ENCODE data around the gene TSSK6.

The TSSK6 gene

DNA sequence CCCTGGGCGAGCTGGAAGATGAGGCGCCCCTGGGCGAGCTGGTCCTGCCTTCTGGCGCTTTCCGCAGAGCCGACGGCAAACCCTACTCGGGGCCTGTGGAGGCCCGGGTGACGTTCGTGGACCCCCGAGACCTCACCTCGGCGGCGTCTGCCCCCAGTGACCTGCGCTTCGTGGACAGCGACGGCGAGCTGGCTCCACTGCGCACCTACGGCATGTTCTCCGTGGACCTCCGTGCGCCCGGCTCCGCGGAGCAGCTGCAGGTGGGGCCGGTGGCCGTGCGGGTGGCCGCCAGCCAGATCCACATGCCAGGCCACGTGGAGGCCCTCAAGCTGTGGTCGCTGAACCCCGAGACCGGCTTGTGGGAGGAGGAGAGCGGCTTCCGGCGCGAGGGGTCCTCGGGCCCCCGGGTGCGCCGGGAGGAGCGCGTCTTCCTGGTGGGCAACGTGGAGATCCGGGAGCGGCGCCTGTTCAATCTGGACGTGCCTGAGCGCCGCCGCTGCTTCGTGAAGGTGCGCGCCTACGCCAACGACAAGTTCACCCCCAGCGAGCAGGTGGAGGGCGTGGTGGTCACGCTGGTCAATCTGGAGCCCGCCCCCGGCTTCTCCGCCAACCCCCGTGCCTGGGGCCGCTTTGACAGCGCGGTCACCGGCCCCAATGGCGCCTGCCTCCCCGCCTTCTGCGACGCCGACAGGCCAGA is 29.1 kb upstream of the TSSK6 start:
- DNase-seq, result no peak

DNA sequence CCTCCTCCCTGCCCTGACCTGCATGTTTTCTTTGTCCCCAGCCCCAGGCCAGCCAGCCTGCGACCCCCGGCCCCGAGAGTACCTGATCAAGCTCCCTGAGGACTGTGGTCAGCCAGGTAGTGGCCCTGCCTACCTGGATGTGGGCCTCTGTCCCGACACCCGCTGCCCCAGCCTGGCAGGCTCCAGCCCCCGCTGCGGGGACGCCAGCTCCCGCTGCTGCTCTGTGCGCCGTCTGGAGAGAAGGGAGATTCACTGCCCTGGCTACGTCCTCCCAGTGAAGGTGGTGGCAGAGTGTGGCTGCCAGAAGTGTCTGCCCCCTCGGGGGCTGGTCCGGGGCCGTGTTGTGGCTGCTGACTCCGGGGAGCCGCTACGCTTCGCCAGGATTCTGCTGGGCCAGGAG is 28.3 kb upstream of the TSSK6 start:
- DNase-seq, result no peak

DNA sequence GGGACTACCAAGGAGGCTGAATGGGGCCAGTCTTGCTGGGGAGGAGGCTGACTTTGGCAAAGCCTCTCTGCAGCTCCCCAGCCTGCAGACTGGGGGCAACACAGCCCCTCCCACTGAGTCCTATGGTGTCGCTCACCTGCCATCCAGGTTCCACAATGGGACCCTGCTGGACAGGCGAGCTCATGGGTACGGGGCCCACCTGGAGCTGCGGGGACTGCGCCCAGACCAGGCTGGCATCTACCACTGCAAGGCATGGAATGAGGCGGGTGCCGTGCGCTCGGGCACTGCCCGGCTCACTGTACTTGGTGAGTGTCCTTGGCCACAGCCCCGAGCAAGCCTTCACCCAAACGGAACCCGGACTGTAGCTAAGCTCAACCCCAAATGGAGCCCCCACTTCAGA is 27.8 kb upstream of the TSSK6 start:
- no peak for DNase-seq

DNA sequence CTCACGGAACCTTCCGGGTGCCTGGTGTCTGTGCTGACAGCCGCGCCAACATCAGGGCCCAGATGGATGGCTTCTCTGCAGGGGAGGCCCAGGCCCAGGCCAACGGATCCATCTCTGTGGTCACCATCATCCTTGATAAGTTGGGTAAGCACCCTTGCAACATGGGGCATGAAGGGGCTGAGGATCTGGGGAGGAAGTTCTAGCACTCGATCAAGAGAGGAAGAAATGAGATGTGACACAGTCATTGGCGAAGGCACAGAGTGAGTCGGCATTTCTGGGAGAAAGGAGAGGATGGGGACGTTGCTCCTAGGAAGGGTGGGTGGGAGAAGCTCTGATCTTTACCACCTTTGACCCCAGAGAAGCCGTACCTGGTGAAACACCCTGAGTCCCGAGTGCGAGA is 27.2 kb upstream of the TSSK6 start:
- DNase-seq, result no peak

DNA sequence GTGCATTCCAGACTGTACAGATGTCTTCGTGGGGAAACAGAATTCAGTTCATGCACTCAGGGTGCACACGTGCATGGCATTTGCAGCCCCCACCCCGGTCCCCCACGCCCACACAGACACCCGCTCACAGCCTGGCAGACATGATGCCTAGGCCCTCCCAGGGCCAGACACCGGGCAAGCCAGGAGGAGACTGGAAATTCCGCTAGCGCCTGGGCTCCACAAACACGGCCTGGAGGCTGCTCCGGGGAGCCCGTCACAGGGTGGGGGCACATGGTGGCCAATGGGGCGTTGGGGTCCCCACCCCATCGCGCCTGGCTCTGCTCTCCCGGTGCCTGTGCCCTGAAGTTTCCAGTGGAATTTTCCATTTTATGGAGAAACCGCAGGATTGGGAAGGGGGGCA is 26.3 kb upstream of the TSSK6 start:
- DNase-seq, result no peak

DNA sequence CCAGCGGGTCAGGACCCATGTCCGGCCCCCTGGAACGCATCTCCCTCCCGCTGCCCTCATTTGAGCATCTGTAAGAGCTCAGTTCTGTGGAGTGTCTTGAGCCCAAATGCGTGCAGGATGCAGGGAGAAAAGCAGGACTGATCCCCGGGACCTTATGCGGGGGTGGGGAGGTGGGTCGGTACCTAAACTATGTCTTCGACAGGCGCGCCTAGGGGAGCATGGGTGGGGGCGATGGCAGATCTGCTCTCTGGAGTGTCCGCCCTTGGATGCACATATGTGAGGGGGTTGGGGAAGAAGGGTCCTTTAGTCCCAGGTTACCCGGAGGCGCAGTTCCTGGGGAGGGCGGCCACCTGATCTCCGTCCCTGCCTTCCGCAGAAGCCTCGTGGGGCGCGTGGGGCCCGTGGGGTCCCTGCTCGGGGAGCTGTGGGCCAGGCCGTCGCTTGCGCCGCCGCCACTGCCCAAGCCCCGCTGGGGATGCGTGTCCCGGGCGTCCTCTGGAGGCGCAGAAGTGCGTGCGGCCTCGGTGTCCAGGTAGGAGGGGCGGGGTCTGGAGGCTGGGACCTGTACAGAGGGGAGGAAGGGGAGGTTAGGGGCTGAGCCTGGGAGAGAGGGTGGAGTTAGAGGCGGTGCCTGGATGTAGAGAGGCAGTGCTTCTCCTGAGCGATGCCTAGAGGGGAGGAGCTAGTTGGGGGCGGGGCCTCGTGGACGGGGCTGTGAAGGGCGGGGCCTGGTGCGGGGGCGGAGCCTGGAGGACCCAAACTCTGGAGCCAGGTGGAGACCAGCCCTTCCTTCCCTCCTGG is 25.6 kb upstream of the TSSK6 start:
- no peak for DNase-seq

DNA sequence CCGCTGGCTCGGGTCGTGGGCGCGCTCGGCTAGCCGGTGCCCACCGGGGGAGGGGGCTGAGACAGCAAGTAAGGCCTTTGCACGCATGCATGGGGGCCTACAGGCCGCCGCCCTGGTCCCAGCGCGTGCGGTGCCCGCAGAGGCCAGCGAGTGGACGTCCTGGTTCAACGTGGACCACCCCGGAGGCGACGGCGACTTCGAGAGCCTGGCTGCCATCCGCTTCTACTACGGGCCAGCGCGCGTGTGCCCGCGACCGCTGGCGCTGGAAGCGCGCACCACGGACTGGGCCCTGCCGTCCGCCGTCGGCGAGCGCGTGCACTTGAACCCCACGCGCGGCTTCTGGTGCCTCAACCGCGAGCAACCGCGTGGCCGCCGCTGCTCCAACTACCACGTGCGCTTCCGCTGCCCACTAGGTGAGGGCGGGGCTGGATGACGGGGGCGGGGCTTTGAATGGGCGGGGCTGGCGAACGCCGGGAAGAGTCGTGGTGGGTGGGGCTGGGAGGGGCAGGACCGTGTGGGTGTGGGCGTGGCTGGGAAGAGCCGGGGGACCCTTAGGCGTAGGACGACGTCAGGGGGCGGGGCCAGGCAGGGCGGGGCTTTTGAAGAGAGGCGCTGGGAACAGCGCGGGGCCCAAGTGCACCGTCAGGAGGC is 24.8 kb upstream of the TSSK6 start:
- no peak for DNase-seq

DNA sequence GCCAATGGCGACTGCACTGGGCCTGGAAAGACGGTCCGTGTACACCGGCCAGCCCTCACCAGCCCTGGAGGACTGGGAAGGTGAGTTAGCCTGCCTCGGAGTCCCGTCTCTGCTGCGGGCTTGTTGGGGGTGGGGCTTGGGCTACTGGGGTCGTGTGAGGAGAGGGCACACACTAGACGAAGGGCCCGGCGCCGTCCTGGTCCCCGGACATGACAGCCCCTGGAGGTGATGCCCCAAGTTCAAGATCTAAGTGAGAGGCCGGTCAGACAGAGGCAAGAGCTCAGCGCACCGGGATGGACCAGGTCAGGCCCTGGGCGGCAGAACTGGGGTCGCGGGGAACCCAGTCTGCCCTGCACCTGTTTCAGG is 24.3 kb upstream of the TSSK6 start:
- no peak for DNase-seq

DNA sequence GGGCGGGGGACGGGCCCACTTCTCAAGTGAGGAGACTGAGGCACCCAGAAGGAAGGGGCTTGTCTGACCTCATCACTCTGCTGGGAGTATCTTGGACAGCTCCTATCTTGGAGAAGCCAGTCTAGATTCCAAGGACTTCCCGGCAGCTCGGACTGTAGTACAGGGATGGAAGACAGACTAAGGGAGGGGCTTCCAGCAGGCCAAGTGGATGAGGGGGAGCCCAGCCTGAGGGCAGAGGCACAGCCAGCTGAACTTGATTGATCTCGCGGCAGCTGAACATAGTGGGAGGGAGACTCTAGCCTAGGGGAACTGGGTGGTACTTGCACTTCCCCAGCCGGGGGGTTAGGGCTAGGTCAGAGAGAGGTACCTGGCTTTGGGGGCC is 23.4 kb upstream of the TSSK6 start:
- DNase-seq, result no peak

DNA sequence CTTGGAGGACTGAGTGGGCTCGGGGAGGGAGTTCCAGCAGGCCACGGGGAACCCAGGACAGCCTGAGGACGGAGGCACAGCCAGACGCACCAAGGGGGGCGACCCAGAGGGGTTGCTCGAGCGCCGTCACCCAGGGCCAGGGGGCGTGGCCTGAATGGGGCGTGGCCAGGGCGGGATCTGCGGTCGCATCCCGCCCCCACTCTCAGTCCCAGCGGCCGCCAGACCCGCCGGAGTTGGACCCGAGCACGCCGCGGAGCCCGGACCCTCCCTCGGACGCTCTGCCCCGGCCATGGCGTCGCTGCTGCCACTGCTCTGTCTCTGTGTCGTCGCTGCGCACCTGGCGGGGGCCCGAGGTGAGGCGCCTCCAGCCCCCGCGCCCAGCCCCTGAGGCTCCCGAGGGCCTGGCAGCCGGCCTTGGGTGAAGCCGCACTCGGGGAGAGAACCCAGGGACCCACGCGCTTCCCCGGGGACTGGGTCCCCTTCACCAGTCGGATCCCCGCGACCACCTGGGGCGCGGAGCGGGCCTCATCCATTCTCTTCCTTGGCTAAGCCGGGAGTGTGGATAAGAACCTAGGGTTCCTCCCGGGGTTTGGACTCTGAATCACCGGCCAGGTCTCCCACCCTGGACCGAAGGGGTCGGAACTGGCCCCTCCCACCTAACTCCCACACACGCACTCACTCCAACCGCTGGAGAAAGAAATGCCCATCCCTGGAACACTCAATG is 22.9 kb upstream of the TSSK6 start, which contains the start of gene CILP2:
Gene CILP2, plus strand, starts transcription at position 205 of the 724 bp plus-strand sequence. Its CDS starts 85 bp downstream, at position 290.
- DNase-seq, result no peak

DNA sequence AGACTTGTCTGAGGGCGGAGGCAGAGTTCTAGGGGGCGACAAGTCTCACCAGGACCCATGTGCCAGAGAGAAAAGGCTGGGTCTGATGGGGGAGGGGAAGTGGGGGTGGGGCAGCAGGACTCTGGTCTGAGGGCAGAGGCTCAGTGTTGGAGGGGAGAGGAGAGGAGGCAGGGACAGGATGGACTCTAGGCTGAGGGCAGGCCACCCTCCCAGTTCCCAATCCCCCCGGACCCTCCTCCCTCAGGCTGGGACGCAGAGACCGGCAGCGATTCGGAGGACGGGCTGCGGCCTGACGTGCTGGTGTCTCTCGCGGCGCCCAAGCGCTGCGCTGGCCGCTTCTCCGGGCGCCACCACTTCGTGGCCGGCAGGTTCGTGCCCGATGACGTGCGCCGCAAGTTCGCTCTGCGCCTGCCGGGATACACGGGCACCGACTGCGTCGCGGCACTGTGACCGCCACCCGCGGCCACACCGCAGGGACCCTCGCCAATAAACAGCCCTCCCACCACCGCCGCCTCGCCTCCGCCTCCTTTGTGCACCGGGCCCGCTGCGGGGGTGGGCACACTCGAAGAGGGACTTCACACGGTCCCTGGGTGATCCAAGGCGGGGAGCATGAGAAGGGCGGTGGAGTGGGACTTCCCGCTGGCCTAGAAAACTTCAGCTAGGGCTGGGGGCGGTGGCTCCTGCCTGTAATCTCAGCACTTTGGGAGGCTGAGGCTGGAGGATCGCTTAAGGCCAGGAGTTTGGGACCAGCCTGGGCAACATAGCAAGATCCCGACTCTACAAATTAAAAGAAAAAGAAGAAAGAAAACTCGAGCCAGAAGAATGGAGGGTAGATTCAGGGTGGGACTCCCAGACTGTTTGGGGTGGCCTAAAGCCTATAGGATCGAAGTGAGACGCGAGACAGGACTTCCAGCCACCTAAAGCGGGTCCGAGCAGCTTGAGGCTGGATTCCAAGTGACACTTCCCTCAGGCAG is 22.0 kb upstream of the TSSK6 start:
- no peak for DNase-seq

DNA sequence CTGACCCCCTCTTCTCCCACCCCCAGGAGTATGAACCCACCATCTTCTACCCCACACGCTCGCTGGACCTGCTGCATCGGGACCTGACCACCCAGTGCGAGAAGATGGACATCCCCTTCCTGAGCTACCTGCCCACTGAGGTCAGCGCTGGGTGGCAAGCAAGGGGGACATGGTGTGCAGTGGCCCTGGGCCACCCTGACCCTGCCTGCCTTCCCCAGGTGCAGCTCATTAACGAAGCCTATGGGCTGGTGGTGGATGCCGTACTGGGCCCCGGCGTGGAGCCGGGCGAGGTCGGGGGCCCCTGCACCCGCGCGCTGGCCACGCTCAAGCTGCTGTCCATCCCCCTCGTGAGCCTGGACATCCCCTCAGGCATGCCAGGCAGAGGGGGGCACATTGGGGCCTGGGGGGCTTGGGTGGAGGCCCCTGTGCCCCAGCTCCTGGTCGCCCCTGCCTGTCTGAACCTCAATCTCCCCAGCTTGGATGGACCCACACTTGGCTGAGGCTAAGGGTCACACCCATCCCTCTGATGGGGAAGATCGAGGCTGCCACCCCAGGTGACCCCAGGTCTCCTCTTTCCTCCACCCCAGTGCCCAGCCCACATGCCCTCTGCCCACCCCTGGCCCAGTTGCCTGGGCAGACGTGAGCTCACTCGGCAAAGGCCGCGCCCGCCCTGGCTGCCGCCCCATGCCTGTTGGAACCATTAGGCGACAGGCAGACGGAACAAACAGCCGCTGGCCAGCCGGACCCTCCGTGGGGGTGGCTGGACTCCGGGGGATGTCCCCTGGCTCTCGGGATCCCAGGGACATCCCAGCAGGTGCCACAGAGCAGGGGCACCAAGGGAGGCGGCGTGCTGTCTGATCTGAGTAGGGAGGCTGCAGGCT is 20.2 kb upstream of the TSSK6 start:
- DNase-seq, result no peak

DNA sequence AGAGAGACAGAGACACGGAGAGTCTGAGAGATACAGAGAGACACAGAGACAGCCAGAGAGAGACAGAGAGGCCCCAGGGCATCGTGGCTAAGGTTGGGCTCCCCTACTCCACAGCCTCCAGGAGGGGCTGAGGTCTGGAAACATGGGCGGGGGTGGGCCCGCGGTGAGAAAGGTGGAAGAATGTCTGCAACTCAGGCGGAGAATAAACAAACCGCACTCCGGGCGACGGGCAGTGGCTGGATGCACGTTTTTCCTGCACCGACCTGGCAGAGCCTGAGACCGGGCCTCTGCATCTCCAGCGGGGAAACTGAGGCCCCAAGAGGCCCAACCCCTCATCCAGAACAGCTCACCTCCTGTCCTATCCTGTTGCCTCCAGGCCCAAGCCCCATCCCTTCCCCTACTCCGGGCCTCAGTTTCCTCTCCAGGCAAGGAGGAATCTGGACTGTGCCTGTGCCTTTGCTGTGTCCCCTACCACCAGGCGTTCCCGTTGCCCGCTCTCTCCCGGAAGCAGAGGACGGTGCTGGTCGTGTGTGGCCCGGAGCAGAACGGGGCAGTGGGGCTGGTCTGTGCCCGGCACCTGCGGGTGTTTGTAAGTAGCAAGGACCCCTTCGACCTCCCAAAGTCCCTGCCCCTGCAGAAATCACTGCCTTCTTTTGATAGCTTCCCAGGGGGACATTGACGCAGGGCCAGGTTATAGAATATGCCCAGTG is 19.4 kb upstream of the TSSK6 start:
- DNase-seq, result no peak

DNA sequence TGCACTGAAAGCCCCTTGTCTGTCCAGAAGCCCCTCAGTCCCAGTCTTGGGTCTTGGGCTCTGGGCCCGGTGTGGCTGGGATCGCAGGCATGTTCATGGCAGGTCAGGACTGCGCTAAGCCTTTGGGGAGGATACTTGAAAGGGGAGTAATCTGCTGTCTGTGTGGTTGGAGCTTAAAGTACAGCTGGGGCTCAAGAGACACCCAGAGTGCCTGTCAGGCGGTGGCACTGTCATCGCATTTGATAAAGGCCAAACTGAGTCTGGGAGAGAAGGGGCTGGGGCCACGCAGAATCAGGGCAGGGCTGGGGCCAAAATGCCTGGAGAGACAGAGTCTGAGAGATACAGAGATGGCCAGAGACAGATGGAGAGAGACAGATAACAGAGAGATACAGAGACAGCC is 18.5 kb upstream of the TSSK6 start:
- no peak for DNase-seq

DNA sequence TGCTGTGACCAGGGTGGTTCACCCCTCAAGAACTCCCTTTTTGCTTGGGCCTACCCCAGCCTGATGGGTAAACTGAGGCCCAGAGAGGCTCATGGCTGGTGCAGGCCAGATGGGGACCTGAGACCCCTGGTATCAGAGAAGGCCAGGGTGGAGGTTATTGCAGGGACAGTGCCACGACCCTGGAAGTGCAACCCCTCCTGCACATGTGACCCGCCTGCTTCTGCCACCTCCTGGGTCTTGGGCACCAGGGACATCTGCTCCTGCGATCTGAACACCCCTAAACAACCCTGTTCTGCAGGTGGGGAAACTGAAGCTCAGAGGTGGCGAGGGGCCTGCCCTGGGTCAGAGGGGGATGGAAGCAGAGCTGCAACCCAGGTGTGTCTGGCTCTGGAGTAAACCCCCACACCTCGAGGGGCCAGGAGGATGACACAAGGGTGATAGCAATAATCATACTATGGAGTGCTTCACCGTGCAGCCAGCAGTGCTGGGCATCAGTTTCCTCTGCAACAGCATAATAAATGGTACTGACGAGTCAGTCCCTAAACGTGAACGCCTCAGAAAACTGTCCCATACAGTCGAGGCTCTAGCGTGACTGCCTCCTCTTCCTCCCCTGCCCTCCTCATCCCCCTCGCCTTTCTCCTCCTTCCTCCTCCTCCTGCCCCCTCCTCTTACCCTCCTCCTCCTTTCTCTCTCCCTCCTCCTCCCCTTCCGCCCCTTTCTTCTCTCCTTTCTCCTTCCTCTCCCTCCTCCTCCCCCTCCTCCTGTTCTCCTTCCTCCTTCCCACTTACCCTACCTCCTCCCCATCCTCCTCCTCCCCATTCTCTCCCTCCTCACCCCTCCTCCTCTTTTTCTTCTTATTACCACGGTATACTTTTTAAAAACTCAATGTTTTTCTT is 17.7 kb upstream of the TSSK6 start:
- DNase-seq, result no peak

DNA sequence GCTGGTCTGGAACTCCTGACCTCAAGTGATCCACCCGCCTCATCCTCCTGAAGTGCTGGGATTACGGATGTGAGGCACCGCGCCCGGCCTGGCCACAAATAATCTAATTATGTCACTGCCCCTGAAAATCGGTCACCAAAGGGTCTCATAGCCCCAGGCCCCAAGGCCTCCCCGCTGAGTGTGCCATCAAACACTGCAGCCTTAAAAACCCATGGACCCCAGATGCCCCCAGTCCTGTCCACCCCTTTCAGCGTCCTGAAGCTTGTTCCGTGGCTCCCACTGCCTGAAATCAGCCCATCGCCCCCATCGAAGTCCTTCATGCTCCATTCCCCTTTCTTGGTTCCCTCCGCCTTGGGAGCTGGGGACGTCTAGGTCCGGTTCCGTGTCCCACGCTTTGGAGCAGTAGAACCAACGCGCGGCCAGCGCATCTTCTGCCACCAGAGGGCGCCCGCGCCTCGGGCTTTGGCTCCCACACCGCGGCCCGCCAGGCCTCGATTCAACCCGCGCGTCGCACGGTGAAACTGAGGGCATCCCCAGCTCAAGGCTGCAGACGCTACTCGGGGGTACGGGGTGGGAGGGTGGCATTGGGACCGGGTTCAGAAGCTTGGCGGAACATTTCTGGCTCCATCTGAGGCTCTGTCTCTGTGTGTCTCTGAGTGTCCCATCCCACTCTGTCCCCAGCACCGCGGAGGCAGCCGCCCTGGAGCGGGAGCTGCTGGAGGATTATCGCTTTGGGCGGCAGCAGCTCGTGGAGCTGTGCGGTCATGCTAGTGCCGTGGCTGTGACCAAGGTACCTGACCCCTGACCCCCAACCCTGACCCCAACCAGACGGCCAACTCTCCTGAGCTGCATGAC is 16.8 kb upstream of the TSSK6 start:
- peak; percentile 29 to 55 for DNase-seq

DNA sequence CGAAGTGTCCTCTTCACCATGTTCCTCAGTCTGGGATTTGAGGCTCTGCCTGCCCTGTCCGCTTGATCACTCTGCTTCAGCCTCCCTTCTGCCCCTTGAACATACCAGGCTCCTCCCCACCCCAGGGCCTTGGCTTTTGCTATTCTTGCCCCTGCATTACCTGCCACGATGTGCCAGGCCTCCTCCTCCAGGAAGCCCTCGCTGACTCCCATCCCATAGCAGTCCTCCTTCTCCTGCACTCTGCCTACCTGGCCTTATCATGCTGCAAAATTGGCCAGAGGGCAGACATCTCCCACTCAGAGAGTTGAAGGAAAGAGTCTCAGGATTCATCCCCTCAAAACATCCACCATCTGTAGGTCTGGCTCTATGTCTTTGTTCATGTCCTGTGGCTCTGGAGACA is 15.5 kb upstream of the TSSK6 start:
- DNase-seq, result no peak

DNA sequence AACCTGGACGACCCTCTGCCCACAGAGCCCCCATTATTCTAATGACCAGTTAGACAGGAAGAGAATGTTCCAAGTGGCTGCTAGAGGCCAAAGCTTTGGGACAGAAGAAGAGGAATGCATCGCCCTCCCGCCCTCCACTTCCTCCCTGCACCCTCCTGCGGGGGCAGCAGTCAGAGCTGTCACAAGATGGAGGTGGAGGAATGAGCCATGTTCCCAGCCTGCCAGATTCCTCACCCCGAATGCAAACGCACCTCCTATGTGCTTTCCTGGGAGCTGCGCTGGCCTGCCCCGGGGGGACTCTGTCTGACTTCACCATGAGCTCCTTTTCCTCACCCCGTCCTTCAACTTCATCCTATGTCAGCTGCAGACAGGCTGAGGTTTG is 15.1 kb upstream of the TSSK6 start:
- DNase-seq, result no peak
